HG03135 (cell line): ENCODE data around the gene BMERB1.
"Not testable (repeated sequence)": the region's sequence is repeated elsewhere in the genome, so short reads cannot be mapped to it uniquely, and the experiment has no call there.

ENCODE experiments used
- ATAC-seq: cut with Tn5 transposase; IDR thresholded peaks from one replicate; pipeline ENCODE4 v1.9.1; 2021; ENCODE audit warnings: mild to moderate bottlenecking, moderate library complexity; ENCODE audit not compliant: unreplicated experiment

Gene BMERB1

GRCh38 chr16:15434425-15435215 is at the start of gene BMERB1:
Gene BMERB1, plus strand, starts transcription at chr16:15434588. Its CDS starts 66 bp downstream, at chr16:15434654.
- no peak for ATAC-seq

GRCh38 chr16:15388060-15388459 is 46.3 kb upstream of the BMERB1 start:
- ATAC-seq, result not testable (repeated sequence)

DNA sequence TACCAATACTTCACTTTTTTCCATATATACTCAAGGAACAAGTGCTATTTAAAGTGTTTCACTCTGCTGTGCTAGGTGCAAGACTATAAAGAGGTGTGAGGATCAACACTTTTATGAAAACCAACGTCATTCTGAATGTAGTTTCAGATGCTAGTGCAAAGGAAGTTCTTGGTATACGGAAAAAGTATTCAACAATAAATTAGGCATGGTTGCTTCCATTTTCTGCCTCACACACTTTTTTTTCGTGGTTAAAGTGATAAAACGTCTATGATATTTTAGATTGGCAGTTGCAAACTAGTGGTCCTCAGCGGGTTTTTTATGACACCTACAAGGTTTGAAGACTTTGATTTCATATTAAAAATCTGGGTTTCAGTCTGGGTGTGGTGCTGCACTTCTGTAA is 44.5 kb upstream of the BMERB1 start:
- ATAC-seq, result not testable (repeated sequence)

DNA sequence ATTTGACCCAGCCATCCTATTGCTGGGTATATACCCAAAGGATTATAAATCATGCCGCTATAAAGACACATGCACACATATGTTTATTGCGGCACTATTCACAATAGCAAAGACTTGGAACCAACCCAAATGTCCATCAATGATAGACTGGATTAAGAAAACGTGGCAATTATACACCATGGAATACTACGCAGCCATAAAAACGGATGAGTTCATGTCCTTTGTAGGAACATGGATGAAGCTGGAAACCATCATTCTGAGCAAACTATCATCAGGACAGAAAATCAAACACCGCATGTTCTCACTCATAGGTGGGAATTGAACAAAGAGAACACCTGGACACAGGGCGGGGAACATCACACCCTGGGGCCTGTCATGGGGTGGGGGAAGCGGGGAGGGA is 41.4 kb upstream of the BMERB1 start:
- not testable (repeated sequence) for ATAC-seq

GRCh38 chr16:15395631-15396508 is 38.5 kb upstream of the BMERB1 start, which contains the start of gene MPV17L:
Gene MPV17L, plus strand, starts transcription at chr16:15395754. Its CDS starts 144 bp downstream, at chr16:15395898.
- not testable (repeated sequence) for ATAC-seq

DNA sequence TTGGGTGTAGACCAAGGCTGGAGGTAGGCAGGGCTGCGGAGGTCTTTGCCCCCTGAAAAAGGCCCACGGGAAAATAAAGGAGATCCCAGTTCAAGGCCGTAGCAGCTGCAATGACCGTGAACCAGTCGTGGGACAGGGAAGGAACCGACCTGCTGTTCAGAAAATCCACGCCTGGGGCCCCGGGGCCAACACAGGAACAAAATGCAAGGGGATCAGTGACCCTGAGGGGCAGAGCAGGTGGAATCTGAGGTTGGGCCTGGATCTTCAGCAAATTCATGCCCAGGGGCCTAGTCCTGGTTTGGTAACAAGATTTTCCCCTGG is 37.9 kb upstream of the BMERB1 start:
- ATAC-seq, result not testable (repeated sequence)

DNA sequence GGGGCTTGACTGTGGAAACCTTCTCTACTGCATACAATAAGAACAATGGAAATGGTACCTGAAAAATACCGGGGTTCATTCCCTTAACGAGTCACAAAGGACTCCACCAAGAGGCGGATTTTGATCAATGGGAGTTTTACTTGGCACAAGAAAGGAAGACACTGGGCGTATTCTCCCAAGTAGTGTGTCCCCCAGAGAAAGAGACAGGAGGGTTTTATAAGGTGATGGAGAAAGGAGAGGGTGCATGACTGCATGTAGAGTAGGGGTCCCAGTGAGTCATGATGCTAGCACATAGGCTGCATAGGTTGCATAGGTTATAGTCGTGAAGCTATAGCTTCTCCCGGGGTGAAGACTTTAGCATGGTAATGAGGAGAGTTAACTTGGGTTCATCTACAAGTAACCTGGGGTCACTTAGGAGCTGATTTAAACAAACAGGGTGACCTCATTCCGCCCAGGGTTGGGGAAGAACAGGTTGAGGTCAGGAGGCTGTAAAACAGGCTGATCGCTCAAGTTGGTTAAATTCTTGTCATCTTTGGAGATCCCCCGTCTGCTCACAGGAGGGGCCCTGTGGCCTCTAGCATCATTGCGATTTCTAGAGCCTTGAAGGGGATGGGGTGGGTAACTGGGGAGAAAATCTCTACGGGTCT is 37.3 kb upstream of the BMERB1 start:
- ATAC-seq, result no peak

GRCh38 chr16:15398618-15399316 is 35.6 kb upstream of the BMERB1 start:
- ATAC-seq, result no peak

- no peak for ATAC-seq
Observed at GRCh38 chr16:15399317-15399716, 35.1 kb upstream of the BMERB1 start.

DNA sequence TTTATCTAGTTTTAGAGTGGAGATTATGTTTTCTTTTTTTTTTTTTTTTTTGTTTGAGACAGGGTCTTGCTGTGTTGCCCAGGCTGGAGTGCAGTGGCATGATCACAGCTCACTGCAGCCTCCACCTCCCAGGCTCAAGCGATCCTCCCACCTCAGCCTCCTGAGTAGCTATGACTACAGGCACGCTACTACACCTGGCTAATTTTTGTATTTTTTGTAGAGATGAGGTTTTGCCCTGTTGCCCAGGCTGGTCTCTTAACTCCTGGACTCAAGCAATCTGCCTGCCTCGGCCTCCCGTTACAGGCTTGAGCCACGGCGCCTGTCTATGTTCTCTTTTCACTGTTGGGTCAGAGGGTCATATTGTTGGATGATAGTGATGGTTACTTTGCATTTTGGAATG is 34.1 kb upstream of the BMERB1 start:
- ATAC-seq, result not testable (repeated sequence)

- no peak for ATAC-seq
Observed at GRCh38 chr16:15401972-15402371, 32.4 kb upstream of the BMERB1 start.

DNA sequence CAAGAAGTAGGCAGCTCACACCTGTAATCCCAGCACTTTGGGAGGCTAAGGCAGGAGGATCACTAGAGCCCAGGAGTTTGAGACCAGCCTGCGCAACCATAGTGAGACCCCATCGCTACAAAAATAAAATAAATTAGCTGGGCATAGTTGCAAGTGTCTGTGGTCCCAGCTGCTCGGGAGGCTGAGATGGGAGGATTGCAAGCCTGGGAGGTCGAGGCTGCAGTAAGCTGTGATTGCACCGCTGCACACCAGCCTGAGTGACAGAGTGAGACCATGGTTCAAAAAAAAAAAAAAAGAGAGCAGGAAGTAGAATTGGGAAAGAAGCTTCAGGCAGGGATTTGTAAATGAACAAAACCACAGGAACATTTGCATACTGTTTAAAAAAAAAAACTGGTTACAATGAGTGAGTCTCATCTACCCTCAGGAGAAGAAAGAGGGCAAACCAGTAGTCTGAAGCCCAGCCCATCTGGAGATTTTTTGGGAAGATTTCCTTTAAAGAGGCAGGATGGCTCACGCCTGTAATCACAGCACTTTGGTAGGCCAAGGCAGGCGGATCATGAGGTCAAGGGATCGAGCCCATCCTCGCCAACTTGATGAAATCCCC is 30.9 kb upstream of the BMERB1 start:
- ATAC-seq, result no peak

- ATAC-seq, result not testable (repeated sequence)
Observed at GRCh38 chr16:15404091-15404490, 30.3 kb upstream of the BMERB1 start.

GRCh38 chr16:15404792-15405191 is 29.6 kb upstream of the BMERB1 start:
- no peak for ATAC-seq

DNA sequence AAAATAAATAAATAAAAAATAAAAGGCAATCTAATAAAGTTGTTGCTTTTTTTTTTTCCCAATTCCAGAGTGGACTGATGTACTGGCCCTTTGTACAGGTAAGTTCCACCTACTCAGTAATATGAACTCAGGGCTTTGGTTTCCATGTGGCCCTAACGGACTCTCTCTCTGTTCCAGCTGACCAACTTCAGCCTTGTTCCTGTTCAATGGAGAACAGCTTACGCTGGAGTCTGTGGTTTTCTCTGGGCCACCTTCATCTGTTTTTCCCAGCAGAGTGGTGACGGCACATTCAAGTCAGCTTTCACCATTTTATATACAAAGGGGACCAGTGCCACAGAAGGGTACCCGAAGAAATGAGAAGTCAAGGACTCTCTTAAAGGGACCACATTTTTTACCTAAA is 26.6 kb upstream of the BMERB1 start:
- ATAC-seq, result not testable (repeated sequence)

DNA sequence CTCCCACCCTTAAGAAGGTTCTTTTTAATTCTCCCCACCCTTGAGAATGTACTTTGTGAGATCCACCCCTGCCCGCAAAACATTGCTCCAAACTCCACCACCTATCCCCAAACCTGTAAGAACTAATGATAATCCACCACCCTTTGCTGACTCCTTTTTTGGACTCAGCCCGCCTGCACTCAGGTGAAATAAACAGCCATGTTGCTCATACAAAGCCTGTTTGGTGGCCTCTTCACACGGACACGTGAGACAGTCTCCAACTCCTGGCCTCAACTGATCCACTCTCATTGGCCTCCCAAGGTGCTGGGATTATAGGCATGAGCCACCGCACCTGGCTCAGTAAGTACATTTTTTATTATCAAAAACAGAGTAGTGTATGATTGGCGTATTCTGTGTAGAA is 24.9 kb upstream of the BMERB1 start:
- not testable (repeated sequence) for ATAC-seq

DNA sequence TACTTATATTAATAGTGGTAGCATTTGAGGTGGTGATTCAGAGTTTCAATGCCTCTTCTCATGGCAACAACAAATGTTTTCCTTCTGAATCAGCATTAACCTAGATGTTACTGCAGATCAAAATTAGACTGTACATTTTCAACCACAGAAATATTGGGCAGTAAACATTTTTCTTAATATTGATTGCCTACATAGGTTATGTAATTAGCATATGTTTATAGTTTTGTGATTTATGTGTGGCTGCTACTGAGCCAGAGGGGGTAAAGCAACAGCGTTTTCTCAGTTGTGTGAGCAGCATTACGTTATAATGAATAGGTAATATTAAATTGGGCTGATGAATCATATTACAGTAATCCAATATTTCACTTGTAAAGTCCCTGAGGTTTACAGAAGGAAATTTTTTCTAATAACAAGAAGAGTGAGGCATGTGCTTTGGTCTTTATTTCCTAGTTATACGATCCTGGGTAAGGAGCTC is 18.8 kb upstream of the BMERB1 start:
- ATAC-seq, result no peak

DNA sequence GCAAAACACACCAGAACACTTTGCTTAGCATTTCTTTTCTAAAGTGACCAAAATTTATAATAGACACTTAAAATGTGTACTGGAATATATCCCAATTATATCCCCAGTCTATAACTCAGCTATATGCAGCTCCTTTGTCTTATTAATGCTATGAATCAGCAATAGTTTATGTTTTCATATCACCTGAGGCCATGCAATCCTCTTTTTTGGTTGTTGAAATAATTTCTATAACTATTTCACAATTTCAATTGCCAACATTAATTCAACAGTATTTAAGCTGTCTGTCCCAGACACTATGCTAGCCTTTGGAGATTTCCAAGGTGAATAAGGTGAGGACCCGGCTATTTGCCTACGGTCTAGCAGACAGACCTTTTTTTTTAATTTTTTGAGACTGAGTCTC is 17.2 kb upstream of the BMERB1 start:
- no peak for ATAC-seq

GRCh38 chr16:15418206-15418605 is 16.2 kb upstream of the BMERB1 start:
- ATAC-seq, result no peak

GRCh38 chr16:15421696-15422095 is 12.7 kb upstream of the BMERB1 start:
- not testable (repeated sequence) for ATAC-seq
